Smooth muscle cell (in vitro differentiated cells): ENCODE results near the gene CUX1. TPM values are rescaled to one million over a fixed set of nuclear protein-coding genes. Genes with fewer than 3 reads are reported as not detected.

Source experiments
- DNase-seq: peaks from one replicate; lab custom pipeline; 2025; ENCODE audit not compliant: unreplicated experiment; lab: John Stamatoyannopoulos, UW
- H2AFZ ChIP-seq: fragments of 200-600 bp; sonication (generic); 2 replicates; pipeline ENCODE4 v1.6.0; 2016; ENCODE audit warnings: antibody characterized with exemption, low read depth, mild to moderate bottlenecking
- H3F3A ChIP-seq: fragments of 200-600 bp; sonication (generic); 2 replicates; pipeline ENCODE4 v1.6.0; 2017; ENCODE audit warnings: antibody characterized with exemption, low read depth
- H3K27ac ChIP-seq: fragments of 200-600 bp; sonication (generic); 2 replicates; pipeline ENCODE4 v1.5.1; 2016; ENCODE audit warnings: low read depth, mild to moderate bottlenecking
- H3K27me3 ChIP-seq: fragments of 200-600 bp; sonication (generic); 2 replicates; pipeline ENCODE4 v1.6.1; 2016; ENCODE audit warnings: low read depth, mild to moderate bottlenecking
- H3K36me3 ChIP-seq: fragments of 200-600 bp; sonication (generic); 2 replicates; pipeline ENCODE4 v1.5.1; 2016; ENCODE audit warnings: low read depth
- H3K4me1 ChIP-seq: fragments of 200-600 bp; sonication (generic); 2 replicates; pipeline ENCODE4 v1.5.1; 2016; ENCODE audit warnings: low read depth
- H3K4me2 ChIP-seq: fragments of 200-600 bp; sonication (generic); 2 replicates; pipeline ENCODE4 v1.6.0; 2016; ENCODE audit warnings: mild to moderate bottlenecking
- H3K4me3 ChIP-seq: fragments of 200-600 bp; sonication (generic); 2 replicates; pipeline ENCODE4 v1.5.1; 2016; ENCODE audit warnings: mild to moderate bottlenecking
- H3K79me2 ChIP-seq: fragments of 200-600 bp; sonication (generic); 2 replicates; pipeline ENCODE4 v1.6.0; 2016; ENCODE audit warnings: low read depth, mild to moderate bottlenecking
- H3K9ac ChIP-seq: fragments of 200-600 bp; sonication (generic); 2 replicates; pipeline ENCODE4 v1.6.0; 2016; ENCODE audit warnings: low read depth
- H3K9me3 ChIP-seq: fragments of 200-600 bp; sonication (generic); replicated peaks from 2 replicates; pipeline ENCODE4 v1.5.1; 2016; ENCODE audit warnings: low read depth
- H4K20me1 ChIP-seq: fragments of 200-600 bp; sonication (generic); 2 replicates; pipeline ENCODE4 v1.6.0; 2016; ENCODE audit warnings: low read depth
- CTCF ChIP-seq: fragments of 200-600 bp; sonication (generic); IDR thresholded peaks from 2 replicates; pipeline ENCODE4 v1.5.1; 2017; ENCODE audit warnings: borderline replicate concordance, mild to moderate bottlenecking, antibody characterized with exemption; ENCODE audit not compliant: insufficient read depth, poor library complexity, severe bottlenecking
- WGBS: methylation state at CpG from one replicate; pipeline ENCODE4 v1.1.7; 2016; ENCODE audit warnings: low lambda C conversion rate; 5-methylcytosine and 5-hydroxymethylcytosine counted together
- polyA plus RNA-seq: library from polyadenylated mRNA; unstranded; fragments of >200 nt; fragmentation: Nextera tagmentation; extraction: Ambion mirVana; gene quantifications from 2 replicates; pipeline ENCODE4 v1.2.1, GENCODE V29; 2016
- total RNA-seq: library from RNA; depleted of rRNA; stranded (reverse); fragments of >200 nt; gene quantifications from 2 replicates; pipeline ENCODE4 v1.2.3, GENCODE V29; 2014

CUX1 gene
- total and polyA plus RNA-seq, 2 experiments from 2014 or later = 56.3 to 78.4 TPM

DNA sequence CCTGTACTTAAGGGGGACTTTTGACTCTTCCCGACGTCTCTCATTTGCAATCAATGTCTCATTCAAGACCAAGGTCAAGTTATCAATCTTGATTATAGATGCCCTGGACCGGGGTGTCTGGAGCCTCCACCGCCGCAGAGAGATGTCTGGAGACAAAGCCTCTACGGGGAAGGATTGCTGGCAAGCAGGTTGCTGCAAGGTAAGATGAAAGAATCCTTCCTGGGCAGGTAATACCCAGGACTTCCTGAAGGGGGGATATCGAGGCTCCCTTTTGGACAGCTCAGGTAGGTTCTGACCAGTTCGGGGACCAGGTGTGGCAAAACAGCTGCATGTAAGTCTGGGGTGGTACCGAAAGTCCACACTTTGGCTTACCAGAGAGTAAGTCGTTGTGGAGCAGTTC, 12.5 kb upstream of the CUX1 start:
- Histone ChIP-seq H3K4me2 (peak overlapping the region; percentile 71), H3K4me3 (no peak overlapping the region), H3K79me2 (no peaks in the 10 kb centered on the region), H3K9ac (no peak overlapping the region), H3K27me3 (peaks cover 5% of the 10 kb centered on the region), H3K9me3 (no peaks in the 10 kb centered on the region), H2AFZ (peak overlapping the region; percentile 65), H3K36me3 (no peaks in the 10 kb centered on the region), H3K27ac (no peak overlapping the region), H4K20me1 (no peaks in the 10 kb centered on the region), H3F3A (no peaks in the 10 kb centered on the region), H3K4me1 (peaks cover 4% of the 10 kb centered on the region)
- WGBS = 25% methylated on average over 10 of the region's 10 CpGs
- peak; percentile 39 for TF ChIP-seq CTCF
- no peak for DNase-seq

GRCh38 chr7:101812595-101812994, 4.8 kb upstream of the CUX1 start:
- Histone ChIP-seq H3K27ac (no peak overlapping the region), H3K79me2 (peaks cover 13% of the 10 kb centered on the region), H2AFZ (no peak overlapping the region), H4K20me1 (peaks cover 6% of the 10 kb centered on the region), H3K27me3 (no peaks in the 10 kb centered on the region), H3K36me3 (no peaks in the 10 kb centered on the region), H3F3A (no peaks in the 10 kb centered on the region), H3K4me3 (no peak overlapping the region), H3K9me3 (no peaks in the 10 kb centered on the region), H3K4me1 (peaks cover 9% of the 10 kb centered on the region), H3K9ac (no peak overlapping the region), H3K4me2 (no peak overlapping the region)
- TF ChIP-seq CTCF = no peak
- no peak for DNase-seq
- WGBS = 100% methylated on average over 1 of the region's 1 CpG

GRCh38 chr7:101813402-101814019, 3.9 kb upstream of the CUX1 start:
- TF ChIP-seq CTCF = no peak

More at GRCh38 chr7:101813402-101814019, 3.9 kb upstream of the CUX1 start:
- Histone ChIP-seq H3K9me3 (no peaks in the 10 kb centered on the region), H2AFZ (no peak overlapping the region), H4K20me1 (peaks cover 15% of the 10 kb centered on the region), H3K4me1 (peaks cover 18% of the 10 kb centered on the region), H3F3A (no peaks in the 10 kb centered on the region), H3K4me2 (peak overlapping the region; percentile 97), H3K36me3 (no peaks in the 10 kb centered on the region), H3K79me2 (peaks cover 22% of the 10 kb centered on the region), H3K4me3 (peak overlapping the region; percentile 86), H3K27ac (no peak overlapping the region), H3K9ac (no peak overlapping the region), H3K27me3 (no peaks in the 10 kb centered on the region)
- no peak for DNase-seq
- 53% methylated on average over 5 of the region's 5 CpGs for WGBS
